Prostate gland (tissue), 2 donors: Measurements from ENCODE around the gene BCL2L14. TPM values are rescaled to one million over a fixed set of nuclear protein-coding genes. Genes with fewer than 3 reads are reported as not detected.

ENCODE experiments used
- DNase-seq: peaks from one replicate; pipeline ENCODE4 v3.0.0-alpha.2; 2019; ENCODE audit warnings: low spot score
- H3K27ac ChIP-seq, 2 donors: fragments of 200-600 bp; sonication (generic); 2 replicates each; pipeline ENCODE4 v1.5.1; 2017 to 2019
- H3K27me3 ChIP-seq: fragments of 200-600 bp; sonication (generic); replicated peaks from 2 replicates; pipeline ENCODE4 v1.5.1; 2019; ENCODE audit not compliant: insufficient read depth
- H3K36me3 ChIP-seq, 2 donors: fragments of 200-600 bp; sonication (generic); 1 replicate in 1 of 2; 2 replicates in 1 of 2; pipeline versions ENCODE4 v1.5.1 to v1.8.1; 2017 to 2019
- H3K4me1 ChIP-seq: fragments of 200-600 bp; sonication (generic); replicated peaks from 2 replicates; pipeline ENCODE4 v1.5.1; 2019
- H3K4me3 ChIP-seq, 2 donors: fragments of 200-600 bp; sonication (generic); 2 replicates each; pipeline ENCODE4 v1.5.1; 2017 to 2019
- H3K9me3 ChIP-seq: fragments of 200-600 bp; sonication (generic); 2 replicates; pipeline ENCODE4 v1.5.1; 2017
- CTCF ChIP-seq, 4 experiments: fragments of 200-600 bp in 2 of 4; fragments of 450-650 bp in 2 of 4; sonication (generic) in 2 of 4; IDR thresholded peaks; 1 replicate in 3 of 4; 2 replicates in 1 of 4; pipeline ENCODE4 v1.5.1; 2016 to 2019; ENCODE audit warnings: antibody characterized with exemption in 4 of 4, mild to moderate bottlenecking in 2 of 4, moderate library complexity in 2 of 4
- POLR2A ChIP-seq: fragments of 450-650 bp; IDR thresholded peaks from one replicate; pipeline ENCODE4 v1.6.1; 2016; ENCODE audit warnings: antibody characterized with exemption, mild to moderate bottlenecking
- POLR2AphosphoS5 ChIP-seq: sonication (generic); formaldehyde crosslinking; IDR thresholded peaks from one replicate; pipeline ENCODE4 v1.6.1; 2017; ENCODE audit warnings: antibody characterized with exemption
- WGBS: methylation state at CpG from one replicate; pipeline ENCODE4 v1.1.5; 2018; 5-methylcytosine and 5-hydroxymethylcytosine counted together
- intact Hi-C: fragments of 100-400 bp; cut with DNase I; formaldehyde crosslinking; loops from one replicate; pipeline ENCODE4 v1.14.2; 2022
- total RNA-seq, 2 donors: library from RNA; depleted of rRNA; stranded (reverse); fragments of >200 nt; gene quantifications; one replicate each; pipeline ENCODE4 v1.1.0, GENCODE V29; 2016

The BCL2L14 gene
- total RNA-seq, 2 donors from 2014 or later: 6.0 to 14.0 TPM

- no peak for DNase-seq
- WGBS: 92% methylated on average over 7 of the region's 7 CpGs
- intact Hi-C loops: no loop called here
These were observed 22.0 kb upstream of the BCL2L14 start for GRCh38 chr12:12048714-12049113.

GRCh38 chr12:12051668-12052067 is 19.1 kb upstream of the BCL2L14 start:
- intact Hi-C loops: no loop called here
- H3K27me3 ChIP-seq: no peaks in the 10 kb centered on the region
- no peaks in the 10 kb centered on the region for H3K4me1 ChIP-seq
- H3K4me3 ChIP-seq: no peak overlapping the region
- no peak for DNase-seq
- no peaks in the 10 kb centered on the region for H3K36me3 ChIP-seq
- no peaks in the 10 kb centered on the region for H3K9me3 ChIP-seq
- 91% methylated on average over 4 of the region's 4 CpGs for WGBS
- TF ChIP-seq POLR2AphosphoS5 (no peak), CTCF (IDR thresholded peaks at IDR 0.05) (no peak), POLR2A (no peak)
- H3K27ac ChIP-seq: no peak overlapping the region

More at GRCh38 chr12:12048714-12049113, 22.0 kb upstream of the BCL2L14 start:
- no peaks in the 10 kb centered on the region for H3K36me3 ChIP-seq
- no peaks in the 10 kb centered on the region for H3K4me1 ChIP-seq
- H3K9me3 ChIP-seq: no peaks in the 10 kb centered on the region
- no peak for TF ChIP-seq POLR2A
- TF ChIP-seq POLR2AphosphoS5: no peak
- no peak for TF ChIP-seq CTCF (IDR thresholded peaks at IDR 0.05)
- no peaks in the 10 kb centered on the region for H3K27me3 ChIP-seq
- no peak overlapping the region for H3K27ac ChIP-seq
- no peak overlapping the region for H3K4me3 ChIP-seq

GRCh38 chr12:12054993-12055392 is 15.7 kb upstream of the BCL2L14 start:
- WGBS: 68% methylated on average over 5 of the region's 5 CpGs
- TF ChIP-seq POLR2A: no peak
- no peak for TF ChIP-seq CTCF (IDR thresholded peaks at IDR 0.05)
- TF ChIP-seq POLR2AphosphoS5: no peak

GRCh38 chr12:12056951-12057350 is 13.8 kb upstream of the BCL2L14 start:
- H3K4me3 ChIP-seq: no peak overlapping the region
- H3K9me3 ChIP-seq: no peaks in the 10 kb centered on the region
- intact Hi-C loops: no loop called here
- H3K27me3 ChIP-seq: no peaks in the 10 kb centered on the region
- TF ChIP-seq POLR2A (no peak), POLR2AphosphoS5 (no peak), CTCF (IDR thresholded peaks at IDR 0.05) (no peak)
- H3K27ac ChIP-seq: no peak overlapping the region
- H3K4me1 ChIP-seq: no peaks in the 10 kb centered on the region
- DNase-seq: no peak
- H3K36me3 ChIP-seq: no peaks in the 10 kb centered on the region
- 32% methylated on average over 4 of the region's 4 CpGs for WGBS

More at GRCh38 chr12:12054993-12055392, 15.7 kb upstream of the BCL2L14 start:
- DNase-seq: no peak
- Histone ChIP-seq H3K36me3 (no peaks in the 10 kb centered on the region), H3K27ac (no peak overlapping the region), H3K27me3 (no peaks in the 10 kb centered on the region), H3K4me3 (no peak overlapping the region), H3K4me1 (no peaks in the 10 kb centered on the region), H3K9me3 (no peaks in the 10 kb centered on the region)
- intact Hi-C loops: no loop called here

- WGBS: 92% methylated on average over 4 of the region's 4 CpGs
- Histone ChIP-seq H3K27ac (no peak overlapping the region), H3K27me3 (no peaks in the 10 kb centered on the region), H3K4me1 (no peaks in the 10 kb centered on the region), H3K36me3 (no peaks in the 10 kb centered on the region), H3K4me3 (no peak overlapping the region), H3K9me3 (no peaks in the 10 kb centered on the region)
- TF ChIP-seq CTCF (IDR thresholded peaks at IDR 0.05) (no peak), POLR2A (no peak)
- intact Hi-C loops: no loop called here
- no peak for DNase-seq
These were observed 6.1 kb upstream of the BCL2L14 start for GRCh38 chr12:12064596-12064995.
